Measurements from ENCODE around the gene TRIM33.

DNA sequence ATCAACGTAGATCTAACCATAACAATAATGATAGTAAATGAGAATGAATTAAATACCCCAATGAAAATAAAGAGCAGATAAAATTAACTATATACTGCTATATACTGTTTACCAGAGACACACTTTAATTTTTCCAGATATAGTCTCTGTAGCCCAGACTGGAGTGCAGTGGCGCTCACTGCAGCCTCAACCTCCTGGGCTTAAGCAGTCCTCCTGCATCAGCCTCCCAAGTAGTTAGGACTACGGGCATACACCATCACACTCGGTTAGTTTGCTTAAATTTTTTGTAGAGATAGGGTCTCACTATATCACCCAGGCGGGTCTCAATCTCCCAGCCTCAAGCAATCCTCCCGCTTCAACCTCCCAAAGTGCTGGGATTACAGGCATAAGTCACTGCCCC lies 37.2 kb downstream of the TRIM33 start:
- TF ChIP-seq, protein P1, sequence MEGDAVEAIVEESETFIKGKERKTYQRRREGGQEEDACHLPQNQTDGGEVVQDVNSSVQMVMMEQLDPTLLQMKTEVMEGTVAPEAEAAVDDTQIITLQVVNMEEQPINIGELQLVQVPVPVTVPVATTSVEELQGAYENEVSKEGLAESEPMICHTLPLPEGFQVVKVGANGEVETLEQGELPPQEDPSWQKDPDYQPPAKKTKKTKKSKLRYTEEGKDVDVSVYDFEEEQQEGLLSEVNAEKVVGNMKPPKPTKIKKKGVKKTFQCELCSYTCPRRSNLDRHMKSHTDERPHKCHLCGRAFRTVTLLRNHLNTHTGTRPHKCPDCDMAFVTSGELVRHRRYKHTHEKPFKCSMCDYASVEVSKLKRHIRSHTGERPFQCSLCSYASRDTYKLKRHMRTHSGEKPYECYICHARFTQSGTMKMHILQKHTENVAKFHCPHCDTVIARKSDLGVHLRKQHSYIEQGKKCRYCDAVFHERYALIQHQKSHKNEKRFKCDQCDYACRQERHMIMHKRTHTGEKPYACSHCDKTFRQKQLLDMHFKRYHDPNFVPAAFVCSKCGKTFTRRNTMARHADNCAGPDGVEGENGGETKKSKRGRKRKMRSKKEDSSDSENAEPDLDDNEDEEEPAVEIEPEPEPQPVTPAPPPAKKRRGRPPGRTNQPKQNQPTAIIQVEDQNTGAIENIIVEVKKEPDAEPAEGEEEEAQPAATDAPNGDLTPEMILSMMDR (IDR thresholded peaks at IDR 0.05 in 4 of 5, conservative IDR thresholded peaks at IDR 0.05 in 1 of 5), result no peak
- no peak for TF ChIP-seq POLR2A (IDR thresholded peaks at IDR 0.05)
